Suppressor macrophage treated with lipopolysaccharide for 4 hours (primary cell): ENCODE results near the gene SLC39A1.

Source experiments
- DNase-seq: peaks from one replicate; pipeline ENCODE4 v3.0.0-alpha.2; 2020

SLC39A1 gene

DNA sequence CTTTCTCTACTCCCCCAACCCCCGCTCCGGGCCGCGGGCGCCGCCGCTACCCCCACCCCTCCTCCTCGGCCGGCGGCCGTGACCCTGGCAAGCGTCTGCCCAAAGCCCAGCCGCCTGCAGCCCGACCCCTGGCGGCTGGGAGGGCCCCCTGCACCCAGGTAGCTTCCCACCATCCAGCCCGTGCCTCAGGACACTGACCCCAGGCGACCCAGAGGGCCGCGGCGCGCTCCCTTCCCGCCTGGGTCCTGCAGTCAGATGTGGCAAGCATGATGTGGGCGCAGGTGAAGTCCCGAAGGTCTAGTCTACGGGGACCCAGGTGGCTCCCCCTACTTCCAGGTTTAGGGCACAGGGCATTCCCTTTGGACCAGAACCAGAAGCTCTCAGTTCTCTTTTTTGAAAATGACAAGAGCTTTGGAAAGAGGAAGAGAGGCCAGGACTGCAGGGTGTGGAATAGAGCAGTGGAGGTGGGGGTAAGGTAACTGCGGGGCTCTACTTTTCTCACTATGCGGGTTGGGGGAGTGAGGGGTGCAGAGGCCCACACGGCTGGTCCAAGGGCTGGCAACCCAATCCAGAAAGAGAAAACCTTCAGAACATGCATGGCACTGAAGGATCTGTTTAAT lies 16.6 kb downstream of the SLC39A1 start, which contains the start of gene DENND4B:
DENND4B (minus strand) TSS at position 97 of the 620 bp plus-strand sequence. CDS start 2,344 bp downstream, outside the sequence.
- peak; percentile 90 for DNase-seq

DNA sequence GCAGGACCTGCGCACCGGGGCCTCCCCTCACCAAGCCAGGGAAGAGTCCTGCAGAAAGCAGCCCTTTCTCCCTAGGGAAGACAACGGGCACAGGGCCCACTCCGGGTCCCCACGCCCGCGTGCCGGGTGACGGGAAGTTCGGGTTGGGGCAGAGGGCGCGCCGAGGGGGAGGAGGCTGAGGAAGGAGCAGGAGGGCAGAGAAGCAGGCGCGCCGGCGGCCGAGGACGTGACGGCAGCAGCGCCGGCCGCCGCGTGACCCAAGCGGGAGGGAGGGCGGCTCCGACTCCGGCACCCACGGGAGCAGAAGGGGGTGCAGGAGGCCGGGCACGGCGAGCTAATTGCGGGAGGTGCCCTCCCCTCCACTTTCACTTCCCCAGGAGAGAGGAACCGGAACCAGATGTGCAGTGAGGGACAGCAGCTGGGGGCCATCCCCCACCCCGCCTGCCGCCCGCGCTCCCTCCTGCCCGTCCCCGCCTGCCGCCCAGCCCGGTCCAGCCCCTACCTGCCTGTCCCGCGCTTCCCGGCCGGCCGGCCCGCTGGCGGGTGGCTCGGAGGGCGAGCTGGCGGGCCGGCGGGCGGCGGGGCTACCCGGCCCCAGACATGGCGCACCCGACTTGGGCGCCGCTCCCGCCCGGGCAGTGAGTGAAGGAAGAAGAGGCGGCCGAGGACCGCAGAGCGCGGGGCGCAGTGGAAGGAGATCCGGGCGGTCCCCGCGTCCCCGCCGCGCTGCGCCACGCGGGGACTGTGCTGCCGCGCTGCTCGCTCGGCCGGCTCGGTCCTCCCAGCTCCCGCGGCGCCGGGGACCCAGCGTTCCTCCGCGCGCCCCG lies 17.3 kb downstream of the SLC39A1 start:
- peak; percentile 98 for DNase-seq

GRCh38 chr1:153945131-153945794 lies 18.1 kb downstream of the SLC39A1 start:
- peak; percentile 88 for DNase-seq

- DNase-seq: no peak
Measured at GRCh38 chr1:153944827-153945117, 18.6 kb downstream of the SLC39A1 start.

- DNase-seq: peak; percentile 85
Measured at GRCh38 chr1:153944005-153944826, 19.1 kb downstream of the SLC39A1 start.

GRCh38 chr1:153942766-153943549 lies 20.4 kb downstream of the SLC39A1 start:
- DNase-seq: no peak

DNA sequence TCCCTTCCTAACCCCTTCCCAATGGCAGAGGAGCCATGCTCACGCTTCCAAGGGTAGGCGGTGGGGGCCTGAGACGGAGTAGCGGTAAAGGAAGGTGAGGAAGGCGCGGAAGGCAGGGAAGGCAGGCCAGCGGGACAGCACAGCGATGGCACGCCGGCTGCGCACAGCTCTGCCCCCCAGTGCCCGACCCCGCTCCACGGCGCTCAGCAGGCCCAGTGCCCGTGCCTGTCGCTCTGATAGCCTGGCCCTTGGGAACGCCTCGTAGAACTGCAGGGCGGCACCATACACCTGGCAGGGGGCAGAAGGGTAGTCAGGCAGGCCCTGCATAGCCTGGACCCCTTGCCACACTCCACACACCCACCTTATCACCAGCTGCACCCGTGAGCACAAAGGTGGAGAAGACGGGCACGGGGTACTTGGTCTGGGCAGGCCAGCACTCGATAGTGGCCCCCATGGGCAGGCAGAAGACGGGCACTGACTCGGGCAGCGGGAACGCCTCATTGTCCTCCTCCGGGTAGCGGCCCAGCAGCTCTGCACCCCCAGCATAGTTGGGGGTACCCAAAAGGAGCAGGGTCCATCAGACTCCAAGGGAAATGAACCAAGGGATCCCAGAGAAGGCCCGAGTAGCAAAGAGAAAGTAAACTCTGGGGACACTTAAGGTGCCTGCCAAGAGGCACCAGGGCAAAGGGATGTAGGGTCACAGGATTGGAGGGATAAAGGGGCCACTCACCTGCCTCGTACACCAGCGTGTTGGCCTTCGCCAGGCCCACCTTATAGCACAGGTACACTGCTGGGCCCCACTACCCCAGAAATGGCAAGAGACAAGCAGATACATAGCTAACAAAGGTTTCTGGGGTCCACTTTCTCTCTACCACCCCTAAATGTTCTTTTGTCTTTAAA lies 21.3 kb downstream of the SLC39A1 start:
- no peak for DNase-seq

GRCh38 chr1:153940756-153941155 lies 22.6 kb downstream of the SLC39A1 start:
- DNase-seq: no peak

- no peak for DNase-seq
Measured at GRCh38 chr1:153939476-153939875, 23.9 kb downstream of the SLC39A1 start.

GRCh38 chr1:153938996-153939395 lies 24.3 kb downstream of the SLC39A1 start:
- no peak for DNase-seq

DNA sequence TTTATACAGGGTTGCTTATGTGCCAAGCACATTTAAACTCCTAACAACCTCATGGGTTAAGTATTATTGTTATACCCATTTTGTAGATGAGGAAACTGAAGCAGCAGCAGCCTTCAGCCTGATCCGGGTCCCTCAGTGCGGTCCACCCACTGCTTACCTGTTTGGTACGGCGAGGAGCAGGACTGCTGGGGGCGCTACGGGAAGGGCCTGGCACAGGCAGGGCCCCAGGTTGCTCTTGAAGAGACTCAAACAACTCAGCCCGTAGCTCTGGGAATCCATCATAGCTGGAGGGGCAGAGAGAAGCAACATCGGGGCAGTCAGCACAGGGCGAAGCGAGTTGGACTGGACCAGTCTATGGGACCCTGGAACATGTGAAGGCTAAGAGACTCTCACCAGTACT lies 26.0 kb downstream of the SLC39A1 start:
- no peak for DNase-seq

DNA sequence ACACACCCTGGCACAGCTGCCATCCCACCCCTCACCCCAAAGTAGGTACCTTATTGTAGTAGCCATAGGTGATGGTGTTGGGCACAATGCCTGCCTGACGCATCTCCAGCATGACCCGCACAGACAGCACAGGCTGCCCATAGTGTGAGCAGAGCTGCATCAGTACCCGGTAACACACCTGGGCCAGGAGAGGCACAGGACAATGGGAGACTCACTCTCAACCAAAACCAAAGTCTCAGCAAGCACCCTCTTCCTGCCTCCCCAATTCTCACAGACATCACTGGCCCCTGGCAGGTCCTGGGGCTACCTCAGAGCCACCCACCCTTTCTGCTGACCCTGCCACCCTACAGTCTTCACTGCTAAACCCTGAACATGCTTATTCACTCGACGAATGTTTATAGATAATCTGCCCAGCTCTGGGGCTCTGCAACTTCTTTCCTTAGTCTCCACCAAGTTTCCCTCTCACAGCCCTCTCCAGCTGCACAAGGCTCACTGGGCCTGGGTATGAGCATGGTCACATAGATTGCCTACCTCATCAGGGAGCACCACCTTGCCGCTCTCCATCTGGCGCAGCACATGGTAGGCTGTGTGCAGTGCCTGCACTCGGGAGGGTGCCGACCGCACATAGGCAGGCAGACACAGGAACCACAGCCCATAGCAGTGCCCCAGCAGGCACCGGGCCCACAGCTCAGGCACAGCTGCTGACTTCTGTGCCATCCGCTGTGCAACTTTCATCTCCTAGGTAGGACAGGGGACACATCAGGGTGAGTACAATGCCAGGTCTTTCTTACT lies 27.1 kb downstream of the SLC39A1 start:
- no peak for DNase-seq

- DNase-seq: no peak
Measured at GRCh38 chr1:153934746-153935145, 28.6 kb downstream of the SLC39A1 start.

- no peak for DNase-seq
Measured at GRCh38 chr1:153933955-153934354, 29.4 kb downstream of the SLC39A1 start.

DNA sequence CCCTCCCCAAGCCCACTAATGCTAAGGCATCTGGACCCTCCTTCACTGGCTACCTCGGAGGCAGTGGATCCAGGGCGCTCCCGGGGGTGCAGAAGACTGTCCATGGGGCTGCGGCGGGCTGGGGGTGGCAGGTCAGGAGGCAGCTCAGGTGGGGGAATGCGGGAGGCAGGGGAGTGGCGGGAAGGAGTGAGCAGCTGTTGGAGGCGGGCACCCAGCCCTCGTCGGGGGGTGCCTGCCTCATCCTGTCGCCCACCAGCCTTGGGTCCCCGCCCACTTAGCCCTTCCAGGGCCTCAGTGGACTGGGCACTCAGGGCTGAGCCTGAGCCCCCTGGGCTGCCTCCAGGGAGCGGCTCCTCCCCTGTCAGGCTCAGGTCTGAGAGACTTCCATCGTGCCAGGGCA lies 29.9 kb downstream of the SLC39A1 start:
- no peak for DNase-seq

GRCh38 chr1:153932156-153933131 lies 30.9 kb downstream of the SLC39A1 start:
- no peak for DNase-seq

GRCh38 chr1:153929981-153930948 lies 33.1 kb downstream of the SLC39A1 start:
- DNase-seq: no peak

GRCh38 chr1:153929426-153929825 lies 33.9 kb downstream of the SLC39A1 start:
- no peak for DNase-seq
